Left forelimb (tissue), 1 donor: ENCODE data around the gene ARHGEF17.
"Not testable (repeated sequence)": the region's sequence is repeated elsewhere in the genome, so short reads cannot be mapped to it uniquely, and the experiment has no call there.

Source experiments
- DNase-seq: peaks from one replicate; pipeline ENCODE4 v3.0.0-alpha.2; 2018; ENCODE audit warnings: low spot score

Gene ARHGEF17

DNA sequence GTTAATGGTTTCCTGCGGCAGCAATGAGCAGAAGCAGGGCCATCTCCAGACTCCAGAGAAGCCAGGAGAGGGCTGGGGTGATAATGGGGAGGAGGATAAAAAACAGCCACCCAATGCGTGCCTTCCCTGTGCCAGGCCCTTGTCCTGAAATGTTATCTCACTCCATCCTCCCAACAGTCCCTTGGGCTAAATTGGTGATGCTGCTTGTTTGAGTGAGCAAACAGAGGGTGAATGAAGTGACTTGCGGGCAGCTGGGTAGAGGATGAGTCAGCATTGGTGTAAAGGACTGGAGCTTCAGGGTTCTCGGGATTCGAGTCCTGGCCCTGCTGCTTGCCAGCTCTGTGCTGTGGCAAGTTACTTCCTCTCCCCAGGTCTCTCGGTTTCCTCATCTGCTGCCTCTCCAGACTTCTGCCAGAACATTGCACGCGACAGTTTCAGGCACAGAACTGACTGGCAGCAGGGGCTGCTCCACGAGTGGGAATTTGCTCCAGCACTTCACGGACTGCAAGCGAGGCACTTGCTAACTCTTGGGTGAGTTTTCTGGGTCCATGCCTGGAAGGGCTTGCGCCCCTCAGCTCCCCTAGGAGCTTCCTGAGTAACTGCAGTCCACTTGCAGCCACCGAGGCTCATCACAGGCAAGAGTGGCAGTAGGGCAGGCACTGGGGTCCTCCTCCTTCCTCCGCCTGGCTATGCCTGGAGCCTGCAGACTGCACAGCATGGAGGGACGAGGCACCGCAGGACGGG, 36.0 kb upstream of the ARHGEF17 start, which contains the start of gene P2RY6:
Gene P2RY6 (plus strand): TSS at position 403 of the 744 bp plus-strand sequence. CDS start 24,181 bp downstream, outside the sequence.
- peak; percentile 58 for DNase-seq

DNA sequence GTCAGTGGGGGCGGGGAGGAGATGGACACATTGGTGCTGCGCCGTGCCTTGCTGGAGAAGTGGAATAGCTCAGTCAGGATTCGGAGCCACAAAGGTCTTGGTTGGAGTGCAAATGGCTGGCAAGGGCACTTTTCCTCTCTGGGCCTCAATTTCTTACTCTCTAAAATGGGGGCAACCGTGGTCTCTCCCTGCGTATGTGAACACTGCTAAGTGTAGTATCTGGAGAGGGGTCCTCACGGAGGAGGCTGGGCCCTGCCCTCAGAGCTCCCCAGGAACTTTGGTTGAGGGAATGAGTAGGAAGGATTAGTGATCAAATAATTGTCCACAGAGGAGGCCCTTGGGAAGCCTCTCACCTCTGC, 35.4 kb upstream of the ARHGEF17 start:
- peak; percentile 34 for DNase-seq

DNA sequence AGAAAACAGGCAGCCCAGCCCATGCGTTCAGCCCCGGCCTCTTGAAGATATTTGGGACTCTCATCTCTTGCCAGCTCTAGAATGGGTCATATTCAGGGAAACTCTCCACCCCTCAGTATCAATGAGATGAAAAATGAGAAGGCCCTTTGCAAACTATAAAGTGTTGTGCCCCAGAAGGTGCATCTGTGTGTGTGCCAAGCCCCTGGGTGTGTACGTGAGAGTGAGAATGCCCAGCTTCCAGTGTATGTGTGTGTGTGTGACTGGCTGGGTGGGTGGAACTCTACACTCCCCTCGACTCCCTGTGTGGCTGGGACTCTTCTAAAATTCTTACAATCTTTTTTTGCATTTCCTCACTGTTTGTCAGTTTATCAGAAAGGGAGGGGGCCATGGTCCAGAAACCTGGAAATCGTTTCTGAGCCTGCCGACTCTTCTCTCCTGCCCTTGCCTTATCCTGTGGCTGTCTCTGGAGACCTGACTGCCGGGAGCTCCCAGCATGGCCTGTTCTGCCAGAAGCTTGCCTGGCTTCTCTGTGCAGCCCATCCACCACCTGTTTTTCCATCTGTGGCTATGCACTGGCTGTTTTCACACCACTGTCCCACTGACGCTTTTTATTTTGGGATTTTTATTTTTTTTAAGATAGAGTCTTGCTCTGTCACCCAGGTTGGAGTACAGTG, 34.7 kb upstream of the ARHGEF17 start:
- DNase-seq: peak; percentile 37

DNA sequence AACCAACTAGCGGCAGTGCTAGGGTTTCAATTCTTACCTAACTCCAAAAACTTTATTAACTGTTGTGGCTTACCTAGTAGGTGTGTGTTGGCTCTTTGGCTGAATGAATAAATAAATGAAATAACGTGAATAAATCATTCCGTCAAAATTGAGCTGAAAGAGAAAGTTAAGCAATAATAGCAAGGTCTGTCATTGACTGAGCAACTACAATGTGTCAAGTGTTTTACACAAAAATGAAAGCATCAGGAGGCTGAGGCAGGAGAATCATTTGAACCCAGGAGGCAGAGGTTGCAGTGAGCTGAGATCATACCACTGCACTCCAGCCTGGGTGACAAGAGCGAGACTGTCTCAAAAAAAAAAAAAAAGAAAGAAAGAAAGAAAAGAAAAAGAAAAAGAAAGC, 33.9 kb upstream of the ARHGEF17 start:
- not testable (repeated sequence) for DNase-seq

DNA sequence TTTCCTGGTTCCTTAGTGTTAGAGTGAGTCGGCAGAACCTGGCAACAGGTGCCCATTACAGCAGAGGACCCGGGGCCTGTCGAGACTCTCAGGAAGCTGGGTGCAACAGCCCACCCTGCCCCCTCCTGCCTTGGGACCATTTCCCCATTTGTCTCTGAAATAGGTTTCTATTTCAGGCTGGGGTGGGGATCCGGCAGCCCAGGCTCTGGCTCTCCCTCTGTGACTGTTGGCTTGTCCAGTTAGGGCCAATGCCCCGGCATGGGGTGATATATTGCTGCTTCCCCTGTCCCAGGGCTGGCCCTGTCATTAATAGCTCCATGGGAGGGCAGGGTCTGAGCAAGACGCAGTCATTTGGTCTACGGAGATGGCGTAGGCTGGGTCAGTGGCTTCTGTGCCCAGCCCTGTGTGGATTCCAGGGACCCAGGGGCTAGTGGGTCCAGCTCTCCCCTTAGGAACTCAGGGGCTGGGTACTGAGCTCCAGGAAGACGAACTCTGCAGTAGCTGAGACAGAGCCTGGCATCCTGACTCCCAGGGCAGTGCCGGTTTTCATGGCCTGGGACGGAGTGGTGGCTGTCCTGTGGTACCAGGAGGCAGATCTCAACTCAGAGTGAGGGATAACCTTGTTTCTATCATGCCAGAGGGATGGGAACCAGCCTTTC, 33.2 kb upstream of the ARHGEF17 start:
- DNase-seq: peak; percentile 61

DNA sequence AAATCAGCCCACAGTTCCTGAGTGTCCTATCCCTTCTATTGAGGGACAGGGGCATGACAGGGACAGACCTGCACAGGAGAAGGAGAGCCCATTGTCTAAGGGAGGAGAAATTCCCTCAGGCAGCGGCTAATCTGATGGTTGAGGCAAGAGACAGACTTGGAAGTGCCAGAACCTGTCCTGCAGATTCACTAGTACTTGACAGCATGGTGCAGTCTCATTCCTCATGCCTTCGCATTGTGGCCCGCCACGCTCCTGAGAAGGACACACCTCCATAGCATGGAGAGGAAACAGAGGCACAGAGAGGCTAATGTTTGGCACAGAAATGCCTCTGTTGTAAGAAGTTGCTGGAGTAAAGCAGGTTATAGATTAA, 32.7 kb upstream of the ARHGEF17 start:
- peak; percentile 46 for DNase-seq

DNA sequence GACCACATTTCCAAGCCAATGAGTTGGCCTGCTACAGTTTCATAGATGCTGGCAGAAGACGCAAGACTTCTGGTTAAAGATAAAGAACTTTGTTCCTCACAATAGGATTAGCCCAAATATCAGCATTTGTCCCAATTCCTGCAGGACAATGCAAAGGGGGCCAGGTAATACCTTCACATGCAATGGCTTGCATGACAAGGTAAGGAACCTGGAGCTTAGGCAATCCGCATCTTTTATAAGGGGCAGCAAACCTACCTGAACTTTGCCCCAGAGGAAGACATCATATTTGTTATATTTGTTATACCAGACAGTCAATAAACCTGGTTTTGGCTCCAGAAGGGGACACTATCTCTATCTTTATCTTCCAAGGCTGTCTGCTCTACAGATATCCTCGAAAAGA, 30.6 kb upstream of the ARHGEF17 start:
- DNase-seq: no peak

DNA sequence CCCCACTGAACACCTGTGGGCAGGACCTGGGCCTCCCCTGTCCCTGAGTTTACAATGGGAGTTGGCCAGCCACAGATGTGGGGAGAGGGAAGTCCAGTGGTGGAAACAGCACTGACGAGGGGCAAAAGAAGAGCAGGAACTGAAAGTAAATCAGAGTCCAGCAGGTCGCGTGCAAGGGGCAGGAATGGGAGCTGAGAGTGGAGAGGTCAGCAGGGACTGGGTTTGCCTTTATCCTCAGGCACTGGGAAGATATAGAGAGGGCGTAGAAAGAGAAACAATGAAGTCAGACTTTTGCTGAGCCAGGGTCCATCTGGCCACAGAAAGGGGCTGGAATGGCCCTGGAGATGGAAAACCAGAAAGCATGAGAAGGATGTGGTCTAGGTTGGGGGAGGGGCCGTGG, 27.4 kb upstream of the ARHGEF17 start:
- DNase-seq: peak; percentile 48

DNA sequence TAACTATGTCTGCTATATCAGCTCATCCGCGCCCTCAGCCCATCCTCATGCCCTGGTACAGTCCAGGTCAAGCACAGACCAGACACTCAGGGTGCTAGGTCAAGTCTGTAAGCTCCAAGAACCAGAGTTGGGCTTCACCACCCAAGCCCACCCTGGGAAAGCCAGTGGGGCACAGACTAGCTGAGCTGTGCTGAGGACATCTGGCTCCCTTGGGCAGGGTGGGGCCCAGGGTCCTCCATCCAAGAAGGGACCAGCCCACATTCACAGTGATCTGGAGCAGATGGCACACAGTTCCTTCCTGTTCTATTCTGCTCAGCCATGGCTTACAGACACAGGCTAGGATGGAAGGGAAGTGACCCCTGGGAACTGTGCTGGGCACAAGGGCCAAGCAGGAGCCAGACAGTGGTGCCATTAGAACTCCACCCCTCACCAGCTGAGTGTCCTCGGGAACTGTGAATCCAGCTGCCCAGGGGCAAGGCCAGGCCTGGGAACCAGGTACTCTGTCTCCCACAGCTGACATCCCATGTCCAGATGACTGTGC, 26.8 kb upstream of the ARHGEF17 start:
- peak; percentile 62 for DNase-seq

DNA sequence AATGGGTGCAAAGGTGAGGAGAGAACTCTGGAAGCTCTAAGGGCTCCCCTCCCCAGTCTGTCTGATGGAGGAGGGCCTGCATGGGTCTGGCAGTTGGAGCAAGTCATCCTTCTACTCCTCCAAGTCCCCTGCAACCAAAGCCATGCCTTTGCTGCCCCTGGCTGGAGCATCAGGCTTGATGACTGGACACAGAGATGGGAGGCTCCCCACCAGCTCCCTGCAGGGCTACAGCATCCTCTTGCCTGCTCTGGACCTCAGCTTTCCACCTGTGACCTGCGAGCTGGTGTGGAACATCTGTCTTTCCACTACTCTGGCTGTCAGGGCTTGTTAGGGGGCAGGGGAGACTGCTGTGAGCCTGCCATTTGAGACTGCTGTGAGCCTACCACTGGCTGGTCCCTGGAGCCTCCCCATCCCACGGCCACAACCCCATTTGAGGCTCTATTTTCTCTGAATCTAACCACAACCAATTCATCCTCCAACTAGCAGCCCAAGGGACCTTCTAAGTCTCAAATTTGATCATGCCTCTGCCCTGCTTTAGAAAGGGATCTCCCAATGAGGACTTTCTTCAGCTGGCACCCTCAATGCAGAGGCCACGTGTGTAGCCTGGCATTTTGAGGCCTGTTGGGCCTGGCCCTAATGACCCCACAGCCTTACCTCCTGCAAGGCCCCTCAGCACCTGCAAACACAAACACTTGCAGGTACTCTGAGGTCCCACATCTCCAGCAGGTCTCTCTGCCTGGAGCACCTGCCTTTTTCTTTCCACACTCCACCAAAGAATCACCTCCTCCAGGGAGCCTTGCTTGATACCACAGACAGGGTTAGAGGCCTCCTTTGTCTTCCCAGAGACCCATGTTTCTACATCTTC, 26.0 kb upstream of the ARHGEF17 start:
- DNase-seq: peak; percentile 36

DNA sequence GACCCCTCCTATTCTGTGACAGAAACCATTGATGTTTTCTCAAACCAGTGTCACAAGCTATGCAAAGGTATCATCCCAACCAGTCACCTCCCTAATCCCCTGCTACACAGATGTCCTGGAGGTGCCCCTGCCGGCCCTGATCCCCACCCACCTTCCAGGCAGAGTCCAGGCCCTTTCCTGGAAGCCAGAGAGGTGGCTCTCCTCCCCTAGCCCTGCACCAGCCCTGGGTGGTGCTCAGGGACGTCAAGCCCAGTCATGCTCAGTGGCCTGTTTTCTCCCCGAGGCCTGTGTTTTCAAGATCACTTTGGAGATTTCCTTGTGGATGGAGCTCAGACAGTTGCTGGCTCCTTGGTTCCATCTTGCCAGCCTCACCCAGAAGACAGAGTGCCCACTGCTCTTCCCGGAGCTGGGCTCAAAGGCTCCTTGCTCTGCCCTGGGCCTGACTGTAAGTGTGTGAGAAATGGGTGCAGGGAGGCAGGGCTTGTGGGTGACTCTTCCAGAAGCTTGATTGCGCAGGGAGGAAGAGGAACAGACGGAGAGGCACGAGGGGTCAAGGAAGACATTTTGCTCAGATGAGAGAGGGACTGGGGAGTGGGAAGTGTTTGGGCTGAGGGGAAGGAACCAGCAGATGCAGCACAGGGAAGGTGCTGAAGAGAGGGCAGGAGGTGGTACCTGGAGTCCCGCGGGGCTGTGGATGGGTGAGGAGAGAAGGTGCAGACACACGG, 24.6 kb upstream of the ARHGEF17 start:
- peak; percentile 52 for DNase-seq

DNA sequence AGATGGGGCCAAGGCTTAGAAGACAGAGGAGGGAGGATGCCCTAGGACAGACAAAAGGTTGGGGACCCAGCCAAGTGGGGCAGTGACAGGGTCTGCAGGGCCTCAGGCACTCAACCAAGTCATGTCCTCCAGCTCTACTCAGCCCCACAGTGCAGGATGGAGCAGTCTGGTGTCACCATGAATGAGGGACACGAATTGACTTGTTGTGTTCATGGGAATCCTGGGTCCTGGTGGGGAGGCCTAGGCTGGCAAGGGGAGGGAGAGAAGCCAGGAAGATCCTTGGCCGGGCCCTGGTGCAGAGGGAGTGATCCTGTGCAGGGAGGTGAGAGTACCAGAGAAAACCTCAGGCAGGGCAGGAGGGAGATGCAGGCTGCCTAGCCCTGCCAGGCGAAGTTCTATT, 24.0 kb upstream of the ARHGEF17 start:
- peak; percentile 55 for DNase-seq

DNA sequence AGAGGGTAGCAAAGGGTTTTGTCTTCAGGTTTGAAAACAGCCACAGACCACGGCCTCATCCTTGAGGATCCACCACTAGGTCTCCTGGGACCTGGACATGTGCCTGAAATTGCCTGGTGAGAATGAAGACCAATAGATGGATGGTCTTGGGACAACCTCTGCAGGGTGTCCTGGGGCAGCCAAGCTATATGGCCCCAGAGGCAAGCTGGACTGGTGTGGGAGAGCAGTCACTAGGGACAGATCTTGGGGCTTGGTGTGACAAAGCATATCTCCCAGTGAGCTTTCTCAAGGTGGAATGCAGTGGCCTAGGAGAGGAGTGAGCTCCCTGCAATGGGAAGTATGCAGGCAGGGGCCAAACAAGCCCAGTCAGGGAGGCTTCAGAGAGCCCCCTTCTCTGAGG, 22.4 kb upstream of the ARHGEF17 start:
- DNase-seq: no peak

DNA sequence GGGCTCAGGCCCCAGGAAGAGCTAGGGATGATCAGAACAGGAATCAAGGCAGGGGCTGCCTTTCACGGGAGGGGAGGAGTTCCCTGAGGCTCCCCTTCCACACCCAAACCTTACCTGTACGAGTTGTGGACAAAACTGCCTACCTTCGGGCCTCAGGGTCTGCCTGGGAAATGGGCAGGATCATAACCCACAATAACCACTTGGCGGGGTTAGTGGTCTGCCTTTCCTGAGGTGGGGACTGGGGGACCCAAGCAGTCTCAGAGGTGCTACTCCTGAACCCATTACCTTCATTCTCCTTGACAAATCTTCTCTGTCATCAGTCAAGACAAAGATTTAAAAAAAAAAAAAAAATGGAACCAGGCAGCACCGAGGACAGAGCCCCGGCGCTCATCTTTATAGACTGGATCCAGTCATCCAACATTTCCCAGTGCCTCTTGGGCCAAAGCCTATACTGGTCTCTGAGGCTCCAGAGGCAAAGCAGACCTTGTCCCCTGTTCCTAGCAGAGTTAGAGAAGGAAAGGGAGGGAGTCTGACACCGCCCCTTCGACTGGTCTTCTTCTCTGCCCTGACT, 21.8 kb upstream of the ARHGEF17 start:
- DNase-seq: no peak

DNA sequence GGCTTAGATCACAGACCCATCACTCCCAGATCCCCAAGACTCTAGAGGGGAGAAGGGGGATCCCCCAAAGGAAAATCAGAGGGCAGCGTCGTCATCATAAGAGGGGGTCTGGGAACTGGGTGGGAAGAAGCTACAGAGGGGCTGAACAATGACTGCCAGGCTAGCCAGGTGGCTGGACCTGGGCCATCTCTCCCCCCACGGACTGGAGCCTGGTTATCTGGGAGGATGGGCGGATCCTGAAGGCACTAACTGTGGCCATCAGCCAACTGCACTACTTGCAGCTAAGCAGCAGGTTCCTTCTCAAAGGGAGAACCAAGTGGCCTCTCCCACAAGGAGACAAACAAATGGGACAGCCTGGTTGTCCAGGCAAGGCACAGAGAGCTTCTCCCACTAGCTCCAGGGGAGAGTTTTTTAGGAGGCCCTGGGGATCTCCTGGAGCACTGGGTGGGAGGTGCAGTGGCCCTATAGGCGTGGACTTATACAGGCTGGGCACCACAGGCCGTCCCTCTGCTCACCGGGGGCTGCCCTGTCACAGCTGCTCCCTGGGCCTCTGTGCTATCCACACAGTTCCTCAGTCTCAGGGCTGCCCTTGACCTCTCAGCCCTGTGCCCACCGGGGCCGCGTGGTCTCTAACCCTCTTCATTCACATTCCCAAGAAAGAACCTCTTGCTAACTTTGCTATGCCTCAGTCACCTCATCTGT, 20.5 kb upstream of the ARHGEF17 start:
- no peak for DNase-seq

DNA sequence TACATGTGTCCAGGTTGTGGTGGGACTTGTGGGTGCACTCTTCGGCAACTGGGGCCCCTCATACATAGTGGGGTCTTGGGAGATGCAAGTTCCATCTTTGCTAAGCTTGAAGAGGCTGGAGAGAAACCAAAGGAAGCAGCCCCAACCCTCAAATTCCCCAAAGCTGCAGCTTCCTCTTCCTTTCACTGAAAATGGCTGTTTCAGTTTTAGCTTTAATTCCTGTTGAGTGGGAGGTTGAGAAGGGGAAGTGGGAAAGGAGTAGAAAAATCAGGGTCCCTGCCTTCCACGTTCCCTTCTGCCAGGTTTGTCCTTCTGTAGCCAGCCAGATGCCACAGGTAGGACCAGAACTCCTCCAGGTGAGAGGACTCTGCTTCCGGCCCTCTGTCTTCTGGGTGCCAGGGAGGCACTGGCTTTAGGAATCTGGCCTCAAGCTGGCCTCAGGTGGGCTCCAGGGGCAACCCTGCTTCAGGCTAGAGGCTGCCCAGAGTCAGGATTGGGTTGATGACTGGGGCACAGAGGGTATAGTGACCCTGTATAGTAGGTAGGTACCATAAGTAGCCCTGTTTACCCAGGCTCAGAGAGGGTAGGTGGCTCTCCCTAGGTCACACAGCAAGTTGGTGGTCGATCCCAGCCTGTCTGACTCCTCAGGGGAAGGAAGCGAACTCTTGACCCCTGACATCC, 19.7 kb upstream of the ARHGEF17 start:
- DNase-seq: no peak

DNA sequence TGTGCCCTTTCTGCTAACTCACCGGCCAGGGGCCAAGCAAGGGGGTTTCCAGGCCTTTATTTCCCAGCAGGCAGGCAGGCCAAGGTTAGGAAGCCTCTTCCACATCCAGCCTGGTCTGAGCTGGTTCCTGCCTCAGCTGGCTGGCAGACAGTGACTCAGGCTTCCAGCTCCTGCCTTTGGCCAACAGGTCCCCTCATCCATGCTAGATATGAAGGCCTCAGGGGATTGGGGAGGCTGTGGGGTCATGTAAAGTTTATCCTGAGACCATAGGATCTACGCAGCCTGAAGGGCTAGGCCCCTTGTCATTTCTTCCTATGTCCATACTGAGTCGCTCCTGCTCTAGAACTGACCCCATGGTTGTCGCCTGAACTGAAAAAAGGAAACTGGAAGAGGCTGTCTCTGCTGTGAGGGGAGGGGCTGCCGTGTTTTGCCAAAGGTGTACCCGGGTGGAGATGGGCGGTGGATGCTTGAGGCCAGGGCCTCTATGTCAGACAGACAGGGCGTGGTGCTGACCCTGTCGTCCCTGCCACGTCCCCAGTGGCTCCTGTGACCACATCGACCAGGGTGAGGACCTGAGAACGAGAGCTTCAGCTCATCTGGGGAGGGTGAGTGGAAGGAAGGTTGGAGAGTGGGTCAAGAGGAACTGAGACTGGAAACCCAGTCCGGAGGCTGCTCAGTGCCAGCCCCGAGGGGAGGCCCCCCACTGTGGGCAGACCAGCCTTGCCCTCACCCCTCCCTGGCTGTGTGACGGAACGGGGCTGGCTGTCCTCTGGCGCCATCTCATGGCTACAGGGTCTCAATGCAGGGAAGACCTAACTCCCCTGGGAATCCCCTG, 19.0 kb upstream of the ARHGEF17 start:
- peak; percentile 82 for DNase-seq

DNA sequence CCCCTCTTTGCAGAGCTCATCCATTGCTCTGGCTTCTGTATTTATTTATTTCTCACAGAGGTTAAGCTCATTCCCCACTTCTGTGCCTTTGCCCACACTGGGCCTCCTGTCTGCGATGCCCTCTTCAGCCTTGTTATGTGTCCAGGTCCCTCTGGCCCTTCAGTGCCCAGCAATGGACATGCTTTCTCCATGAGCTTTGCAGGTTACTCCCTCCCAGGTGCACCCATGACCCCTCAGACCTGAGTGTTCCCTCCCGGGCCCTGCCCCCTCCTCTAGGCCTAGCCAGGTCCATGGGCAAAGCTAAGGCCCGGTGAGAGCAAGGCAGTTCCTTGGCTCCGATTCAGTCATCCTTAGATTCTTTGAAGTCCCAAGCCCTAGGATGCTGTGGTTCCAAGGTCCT, 17.5 kb upstream of the ARHGEF17 start:
- DNase-seq: no peak

DNA sequence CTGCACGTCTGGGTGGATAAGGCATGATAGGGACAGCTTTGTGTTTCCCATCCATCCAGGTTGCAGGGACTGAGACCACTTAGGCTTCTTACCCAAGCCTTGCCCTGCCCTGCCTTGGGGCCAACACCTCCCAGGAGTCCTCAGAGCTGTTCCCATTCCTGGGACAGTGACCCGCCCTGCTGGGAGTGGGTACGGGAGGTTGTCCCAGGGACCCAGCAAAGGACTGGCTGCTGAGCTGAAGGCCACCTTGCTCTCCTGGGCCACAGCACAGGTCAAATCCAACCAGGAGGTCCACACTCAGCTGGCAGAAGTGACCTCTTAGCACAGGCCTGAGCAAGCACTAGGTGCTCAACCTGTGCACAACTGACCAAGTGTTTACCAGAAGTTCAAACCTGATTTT, 16.9 kb upstream of the ARHGEF17 start:
- no peak for DNase-seq
